Kidney epithelial cell (primary cell): ENCODE results near the gene WDR90. TPM values are rescaled to one million over a fixed set of nuclear protein-coding genes. Genes with fewer than 3 reads are reported as not detected.
A peak's percentile ranks its signal among the peaks of the same experiment; 100 is the strongest.

ENCODE experiments used
- DNase-seq: peaks from one replicate; pipeline ENCODE4 v3.0.0-alpha.2; 2010; ENCODE audit warnings: low read depth
- H3K27me3 ChIP-seq: 2 replicates; pipeline ENCODE4 v1.6.0; 2011; ENCODE audit warnings: low read length; ENCODE audit not compliant: control insufficient read depth, insufficient read depth
- H3K36me3 ChIP-seq: 2 replicates; pipeline ENCODE4 v1.5.1; 2011; ENCODE audit warnings: low read length; ENCODE audit not compliant: control insufficient read depth, insufficient read depth
- H3K4me3 ChIP-seq: 2 replicates; pipeline ENCODE4 v1.5.1; 2011; ENCODE audit warnings: low read depth, mild to moderate bottlenecking, control low read depth, low read length
- total RNA-seq: library from RNA; depleted of rRNA; stranded (reverse); fragments of >200 nt; gene quantifications from 2 replicates; pipeline ENCODE4 v1.2.3, GENCODE V29; 2015
- TF ChIP-seq, protein P1 (sequence below): IDR thresholded peaks from 2 replicates; pipeline ENCODE4 v1.5.1; 2011; ENCODE audit warnings: mild to moderate bottlenecking, moderate library complexity, low read length, control low read depth, inconsistent platforms; ENCODE audit not compliant: insufficient read depth, poor library complexity, severe bottlenecking

WDR90 gene
- total RNA-seq, 1 donor from 2014 or later: 17.0 TPM

GRCh38 chr16:716200-716568 lies 67.0 kb downstream of the WDR90 start:
- H3K27me3 ChIP-seq: peaks cover 2% of the 10 kb centered on the region
- peak overlapping the region; percentile 55 for H3K4me3 ChIP-seq
- no peak for DNase-seq
- TF ChIP-seq, protein P1, sequence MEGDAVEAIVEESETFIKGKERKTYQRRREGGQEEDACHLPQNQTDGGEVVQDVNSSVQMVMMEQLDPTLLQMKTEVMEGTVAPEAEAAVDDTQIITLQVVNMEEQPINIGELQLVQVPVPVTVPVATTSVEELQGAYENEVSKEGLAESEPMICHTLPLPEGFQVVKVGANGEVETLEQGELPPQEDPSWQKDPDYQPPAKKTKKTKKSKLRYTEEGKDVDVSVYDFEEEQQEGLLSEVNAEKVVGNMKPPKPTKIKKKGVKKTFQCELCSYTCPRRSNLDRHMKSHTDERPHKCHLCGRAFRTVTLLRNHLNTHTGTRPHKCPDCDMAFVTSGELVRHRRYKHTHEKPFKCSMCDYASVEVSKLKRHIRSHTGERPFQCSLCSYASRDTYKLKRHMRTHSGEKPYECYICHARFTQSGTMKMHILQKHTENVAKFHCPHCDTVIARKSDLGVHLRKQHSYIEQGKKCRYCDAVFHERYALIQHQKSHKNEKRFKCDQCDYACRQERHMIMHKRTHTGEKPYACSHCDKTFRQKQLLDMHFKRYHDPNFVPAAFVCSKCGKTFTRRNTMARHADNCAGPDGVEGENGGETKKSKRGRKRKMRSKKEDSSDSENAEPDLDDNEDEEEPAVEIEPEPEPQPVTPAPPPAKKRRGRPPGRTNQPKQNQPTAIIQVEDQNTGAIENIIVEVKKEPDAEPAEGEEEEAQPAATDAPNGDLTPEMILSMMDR: no peak
- no peaks in the 10 kb centered on the region for H3K36me3 ChIP-seq

DNA sequence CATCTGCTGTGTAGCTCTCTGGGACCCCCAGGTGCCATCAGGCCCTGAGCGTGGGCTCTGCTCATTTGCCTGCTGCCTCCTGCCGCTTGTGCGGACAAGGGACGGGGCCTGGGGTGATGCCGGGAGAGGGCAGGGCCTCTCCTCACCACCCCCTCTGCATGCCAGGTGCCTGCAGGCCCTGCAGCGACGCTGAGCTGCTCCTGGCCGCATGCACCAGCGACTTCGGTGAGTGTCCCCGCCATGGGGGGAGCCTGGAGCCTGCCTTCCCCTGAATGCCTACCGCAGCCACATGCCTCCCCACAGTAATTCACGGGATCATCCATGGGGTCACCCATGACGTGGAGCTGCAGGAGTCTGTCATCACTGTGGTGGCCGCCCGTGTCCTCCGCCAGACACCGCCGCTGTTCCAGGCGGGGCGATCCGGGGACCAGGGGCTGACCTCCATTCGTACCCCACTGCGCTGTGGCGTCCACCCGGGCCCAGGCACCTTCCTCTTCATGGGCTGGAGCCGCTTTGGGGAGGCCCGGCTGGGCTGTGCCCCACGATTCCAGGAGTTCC lies 67.7 kb downstream of the WDR90 start:
- Histone ChIP-seq H3K4me3 (no peak overlapping the region), H3K27me3 (no peaks in the 10 kb centered on the region), H3K36me3 (no peaks in the 10 kb centered on the region)
- TF ChIP-seq, protein P1: no peak
- no peak for DNase-seq

Other genes starting within 250 kb of the WDR90 start
- 15.1 and 27.0 TPM in 2 replicates for gene DECR2, start 247.5 kb upstream of the WDR90 start, total RNA-seq
- gene RAB11FIP3, start 223.7 kb upstream of the WDR90 start, total RNA-seq: 34.5 and 36.2 TPM in 2 replicates
- gene CAPN15, start 121.7 kb upstream of the WDR90 start, total RNA-seq: 47.1 and 54.5 TPM in 2 replicates
- gene PRR35, start 89.0 kb upstream of the WDR90 start, total RNA-seq: not detected in 2 replicates
- 0.46 and 2.3 TPM in 2 replicates for gene NHLRC4, start 82.4 kb upstream of the WDR90 start, total RNA-seq
- 54.9 and 63.1 TPM in 2 replicates for gene PIGQ, start 79.4 kb upstream of the WDR90 start, total RNA-seq
- 16.5 and 26.9 TPM in 2 replicates for gene RAB40C, start 59.3 kb upstream of the WDR90 start, total RNA-seq
- 0.08 TPM in 1 of 2 replicates, not detected in the other for gene WFIKKN1, start 18.4 kb upstream of the WDR90 start, total RNA-seq
- gene METTL26, start 13.1 kb upstream of the WDR90 start, total RNA-seq: 170 and 203 TPM in 2 replicates
- gene MCRIP2, start 7.5 kb upstream of the WDR90 start, total RNA-seq: 41.7 and 59.8 TPM in 2 replicates
- gene RHOT2, start 18.8 kb downstream of the WDR90 start, total RNA-seq: 68.0 and 76.8 TPM in 2 replicates
- 0.88 and 0.96 TPM in 2 replicates for gene RHBDL1, start 26.3 kb downstream of the WDR90 start, total RNA-seq
- 133 and 179 TPM in 2 replicates for gene STUB1, start 31.0 kb downstream of the WDR90 start, total RNA-seq
- gene JMJD8, start 35.0 kb downstream of the WDR90 start, total RNA-seq: 59.4 and 72.8 TPM in 2 replicates
- gene WDR24, start 41.0 kb downstream of the WDR90 start, total RNA-seq: 22.0 and 23.9 TPM in 2 replicates
- gene FBXL16, start 56.4 kb downstream of the WDR90 start, total RNA-seq: 0.17 and 0.82 TPM in 2 replicates
- gene METRN, start 65.8 kb downstream of the WDR90 start, total RNA-seq: 116 and 161 TPM in 2 replicates
- 42.4 and 61.9 TPM in 2 replicates for gene ANTKMT, start 71.8 kb downstream of the WDR90 start, total RNA-seq
- gene CCDC78, start 77.1 kb downstream of the WDR90 start, total RNA-seq: 2.5 and 6.1 TPM in 2 replicates
- gene HAGHL, start 77.7 kb downstream of the WDR90 start, total RNA-seq: 17.7 and 18.8 TPM in 2 replicates
- gene CIAO3, start 91.6 kb downstream of the WDR90 start, total RNA-seq: 34.5 and 40.3 TPM in 2 replicates
- gene MSLN, start 111.4 kb downstream of the WDR90 start, total RNA-seq: 8.6 and 14.2 TPM in 2 replicates
- gene RPUSD1, start 139.0 kb downstream of the WDR90 start, total RNA-seq: 42.0 and 51.7 TPM in 2 replicates
- gene CHTF18, start 139.3 kb downstream of the WDR90 start, total RNA-seq: 20.8 and 23.9 TPM in 2 replicates
- gene GNG13, start 151.4 kb downstream of the WDR90 start, total RNA-seq: not detected in 2 replicates